Activated gamma-delta T cell treated with Interleukin-2 at 50 U/mL for 16 hours (primary cell): ENCODE results near the gene ADO.

ENCODE experiments used
- DNase-seq: peaks from one replicate; pipeline ENCODE4 v3.0.0-alpha.2; 2020

The ADO gene

DNA sequence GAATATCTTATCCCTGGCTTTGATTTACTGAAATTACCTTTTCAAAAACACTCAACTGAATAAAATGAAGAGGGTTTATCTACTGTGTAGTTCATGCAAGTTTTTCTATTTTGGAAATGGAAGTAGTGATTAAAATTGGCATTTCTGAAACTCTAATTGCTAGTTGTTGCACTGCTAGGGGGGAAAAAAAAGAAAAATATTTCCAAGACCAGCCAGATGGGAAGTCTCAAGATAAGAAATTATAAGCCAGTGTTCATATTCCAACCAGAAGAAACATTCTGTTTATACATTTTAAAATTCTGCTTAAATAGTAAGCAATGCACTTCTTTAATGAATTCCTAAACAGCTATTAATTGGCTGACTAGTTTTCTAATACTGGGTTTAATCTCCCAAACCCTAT is 9.4 kb upstream of the ADO start:
- DNase-seq, result no peak

DNA sequence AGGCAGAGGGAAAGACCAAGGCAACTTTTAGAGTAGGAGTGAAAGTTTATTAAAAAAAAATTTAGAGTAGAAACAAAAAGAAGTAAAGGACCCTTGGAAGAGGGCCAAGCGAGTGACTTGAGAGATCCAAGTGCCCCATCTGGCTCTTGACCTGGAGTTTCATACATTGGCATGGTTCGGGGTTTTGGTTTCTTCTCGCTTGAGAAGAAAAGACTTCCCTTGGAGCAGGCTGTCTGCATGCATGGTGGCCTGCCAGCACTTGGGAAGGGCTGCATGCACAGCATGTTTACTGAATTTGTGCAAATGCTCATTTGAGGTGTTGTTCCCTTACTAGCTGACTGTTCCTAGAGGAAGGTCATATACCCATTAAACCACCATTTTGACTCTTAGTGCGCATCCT is 8.8 kb upstream of the ADO start:
- DNase-seq, result no peak

DNA sequence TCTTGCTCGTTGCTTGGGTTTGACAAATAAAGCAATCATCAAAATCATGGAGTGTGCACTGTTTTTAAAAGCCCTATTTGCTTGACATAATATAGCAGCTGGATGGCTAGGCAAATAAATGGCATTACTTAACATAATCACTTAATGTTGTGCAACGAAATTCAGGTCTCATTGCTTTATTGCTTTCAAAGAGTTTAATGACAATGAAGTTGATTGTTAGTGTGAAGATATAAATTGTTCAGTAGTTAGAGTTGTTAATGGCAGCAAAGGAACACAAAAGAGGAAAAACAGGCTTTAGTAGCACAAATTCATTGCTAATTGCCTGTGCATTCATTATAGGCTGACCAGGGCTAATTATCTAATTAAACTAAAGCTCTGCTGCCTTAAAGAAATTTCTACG is 7.6 kb upstream of the ADO start:
- DNase-seq, result no peak

DNA sequence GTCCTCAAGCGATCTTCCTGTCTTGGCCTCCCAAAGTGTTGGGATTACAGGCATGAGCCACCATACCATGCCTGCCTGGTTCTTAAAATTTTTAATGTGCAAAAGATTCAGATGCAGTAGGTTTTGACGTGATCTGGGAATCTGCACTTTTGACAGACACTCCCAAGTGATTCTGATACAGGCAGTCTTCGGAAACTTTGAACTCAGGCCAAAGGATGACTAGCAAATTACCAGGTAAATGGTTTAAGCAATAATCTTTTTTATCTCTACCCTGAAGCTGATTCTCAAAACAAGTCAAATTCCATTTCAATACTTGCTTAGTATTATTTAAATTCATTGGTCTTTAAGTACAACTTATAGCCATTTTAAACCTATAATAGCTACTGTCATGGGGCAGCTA is 2.6 kb upstream of the ADO start:
- DNase-seq, result no peak

DNA sequence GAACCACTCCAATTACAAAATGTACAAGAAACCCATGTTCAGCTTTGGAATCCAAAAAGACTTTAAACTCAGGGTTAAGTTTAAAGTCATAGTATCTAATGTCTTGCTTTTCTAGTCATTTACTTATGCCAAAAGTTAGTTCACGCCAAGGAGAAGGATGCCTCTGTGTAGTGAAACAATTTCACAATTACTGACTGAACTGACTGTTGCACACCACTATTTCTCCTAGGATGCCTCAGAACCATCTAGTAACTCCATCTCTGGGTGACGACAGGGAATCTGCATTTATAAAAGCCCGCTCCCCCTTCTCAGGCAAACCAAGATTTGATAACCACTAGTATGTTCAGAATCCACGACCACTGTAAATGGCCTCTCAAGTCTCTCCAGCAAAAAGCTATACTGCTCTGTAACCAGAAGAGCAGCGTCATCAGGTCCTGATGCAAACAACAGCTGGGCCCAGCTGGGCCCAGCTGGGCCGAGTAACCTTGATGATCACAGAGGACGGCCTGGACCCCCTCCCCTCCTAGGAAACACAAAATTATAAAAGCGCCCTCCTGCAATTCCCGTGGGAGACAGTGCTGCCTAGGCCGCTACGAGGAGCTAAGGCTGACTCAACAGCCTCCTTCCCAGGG is 680 bp upstream of the ADO start:
- DNase-seq, result no peak

DNA sequence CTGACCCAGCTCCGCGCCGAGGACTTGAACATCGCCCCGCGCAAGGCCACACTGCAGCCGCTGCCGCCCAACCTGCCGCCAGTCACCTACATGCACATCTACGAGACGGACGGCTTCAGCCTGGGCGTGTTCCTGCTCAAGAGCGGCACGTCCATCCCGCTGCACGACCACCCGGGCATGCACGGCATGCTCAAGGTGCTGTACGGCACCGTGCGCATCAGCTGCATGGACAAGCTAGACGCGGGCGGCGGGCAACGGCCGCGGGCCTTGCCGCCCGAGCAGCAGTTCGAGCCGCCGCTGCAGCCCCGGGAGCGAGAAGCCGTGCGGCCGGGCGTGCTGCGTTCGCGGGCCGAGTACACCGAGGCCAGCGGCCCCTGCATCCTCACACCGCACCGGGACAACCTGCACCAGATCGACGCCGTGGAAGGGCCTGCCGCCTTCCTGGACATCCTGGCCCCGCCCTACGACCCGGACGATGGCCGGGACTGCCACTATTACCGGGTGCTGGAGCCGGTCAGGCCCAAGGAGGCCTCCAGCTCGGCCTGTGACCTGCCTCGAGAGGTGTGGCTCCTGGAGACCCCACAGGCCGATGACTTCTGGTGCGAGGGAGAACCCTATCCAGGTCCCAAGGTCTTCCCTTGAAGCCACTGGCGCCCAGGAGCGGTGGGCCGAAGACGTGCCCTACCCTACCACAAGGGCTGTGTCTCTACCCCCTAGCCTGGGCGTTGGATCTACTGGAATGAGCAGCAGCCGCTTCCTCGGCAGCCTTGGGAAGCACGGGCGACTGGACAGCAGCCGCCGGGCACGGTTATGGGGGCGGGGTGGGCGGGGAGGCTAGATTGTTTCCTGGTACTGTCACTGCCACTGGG is 945 bp downstream of the ADO start:
- no peak for DNase-seq

DNA sequence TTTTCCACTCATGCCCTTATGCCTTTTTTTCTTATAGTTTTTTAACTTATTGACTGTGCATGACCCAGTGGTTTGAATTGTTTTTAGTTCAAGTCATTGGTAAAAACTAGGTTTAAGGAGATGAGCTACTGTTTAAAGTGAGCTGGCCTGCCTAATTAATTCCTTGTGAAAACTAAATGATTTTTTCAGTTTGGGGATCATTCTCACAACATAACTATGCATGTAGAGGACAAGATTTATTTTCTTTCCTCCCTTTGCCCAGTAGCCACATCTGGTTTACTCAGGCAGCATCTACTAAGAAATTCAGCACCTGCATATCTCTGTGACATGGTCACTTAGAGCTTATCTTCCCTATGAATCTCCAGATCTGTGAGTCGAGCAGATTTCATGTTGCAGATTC is 1.7 kb downstream of the ADO start:
- DNase-seq, result no peak

DNA sequence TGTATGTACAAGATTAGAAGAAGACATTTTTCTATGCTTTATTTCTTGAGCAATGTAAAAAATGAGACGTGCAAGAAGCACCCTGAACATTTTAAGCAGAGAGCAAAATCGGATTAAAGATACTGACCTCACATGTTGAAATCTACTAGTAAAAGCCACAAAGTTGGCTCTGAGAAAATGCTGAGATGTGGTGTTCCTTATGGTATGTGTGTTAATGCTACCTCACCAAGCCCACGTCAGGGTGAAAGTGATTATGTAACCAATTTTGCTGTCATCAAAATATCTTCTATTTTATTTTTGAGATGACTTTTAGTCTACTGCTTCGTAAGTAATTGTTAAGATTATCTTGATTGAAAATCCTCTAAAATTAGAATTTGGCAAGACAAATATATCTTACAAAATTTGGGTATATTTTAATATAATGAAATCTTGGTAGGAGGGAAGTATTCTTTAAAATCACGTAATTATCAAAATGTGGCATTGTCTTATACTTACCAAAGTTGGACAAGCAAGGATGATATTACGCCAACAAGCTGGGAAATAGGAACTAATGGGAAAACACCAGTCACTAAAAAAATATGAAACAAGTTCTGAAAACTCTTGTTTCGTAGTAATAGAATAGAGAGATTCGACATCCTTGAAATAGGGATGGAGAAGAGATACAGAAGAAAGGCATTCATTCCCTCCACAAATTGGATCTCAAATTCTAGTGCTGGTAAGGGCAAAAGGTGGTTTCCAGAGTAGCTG is 5.8 kb downstream of the ADO start:
- DNase-seq, result no peak

DNA sequence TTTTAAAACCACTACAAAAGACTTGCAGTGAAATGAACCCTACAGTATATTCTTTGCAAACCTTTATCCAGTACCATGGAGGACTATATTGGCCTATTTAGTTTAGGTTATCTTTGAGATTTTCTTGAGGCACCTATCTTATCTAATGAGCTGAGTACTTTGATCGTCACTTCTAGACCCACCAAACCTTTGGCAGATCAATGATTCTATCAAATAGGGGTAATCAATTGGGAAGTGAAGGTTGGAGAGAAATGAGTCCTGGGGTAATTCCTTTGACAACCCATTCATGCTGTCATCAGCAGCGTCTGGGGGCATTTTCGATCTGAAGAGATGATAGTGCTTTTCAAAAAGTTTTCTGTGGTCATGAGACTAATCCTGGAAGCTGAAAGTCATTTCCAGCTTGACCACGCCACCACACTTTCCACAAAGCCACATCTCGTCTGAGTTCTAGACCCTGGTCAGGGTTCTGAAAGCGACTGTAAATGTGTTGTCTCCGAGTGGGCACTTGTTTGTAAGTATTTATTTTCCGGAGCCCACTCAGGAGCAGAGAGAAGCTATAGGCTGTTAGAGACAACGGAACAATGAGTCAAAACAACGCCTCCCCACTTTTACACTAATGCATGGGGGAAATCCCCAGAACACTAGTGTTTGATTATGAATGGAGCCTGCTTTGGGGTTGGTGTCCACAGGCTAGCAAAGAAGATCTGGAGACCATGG is 6.8 kb downstream of the ADO start:
- no peak for DNase-seq

DNA sequence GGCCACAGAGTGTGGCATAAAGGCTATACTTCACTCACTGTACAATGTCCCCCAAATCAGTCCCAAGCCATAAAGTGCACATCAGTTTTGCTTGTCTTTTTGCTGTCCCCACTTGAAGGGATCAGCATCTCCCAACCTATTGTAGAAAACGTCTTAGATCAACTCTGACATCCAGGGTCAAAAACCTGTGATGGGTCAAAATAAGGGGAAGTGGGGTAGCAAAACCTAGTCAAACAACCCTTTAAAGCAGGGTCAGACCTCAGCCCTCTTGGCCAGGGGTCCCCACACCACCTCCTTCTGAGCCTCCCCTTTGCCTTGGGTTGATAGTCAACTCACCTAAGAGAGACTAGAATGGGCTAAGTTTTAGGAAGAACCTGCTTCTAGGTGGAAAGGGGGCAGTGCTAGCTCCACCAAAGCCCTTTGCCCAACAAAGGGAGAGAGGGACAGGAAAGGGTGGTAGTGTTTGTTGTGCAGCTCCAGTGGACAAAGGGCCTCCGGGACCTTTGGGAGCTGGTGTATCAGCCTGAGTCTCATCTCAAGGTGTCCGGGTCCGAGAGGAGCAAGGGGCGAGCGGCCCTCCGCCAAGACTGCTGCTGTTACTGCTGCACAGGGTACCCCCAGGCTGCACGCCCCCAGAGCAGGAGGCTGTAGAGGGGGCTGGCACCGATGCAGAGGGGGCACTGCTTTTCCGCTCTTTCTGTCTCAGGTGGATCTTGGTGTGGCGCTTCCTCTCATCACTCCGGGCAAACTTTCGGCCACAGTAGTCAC is 8.3 kb downstream of the ADO start:
- no peak for DNase-seq

DNA sequence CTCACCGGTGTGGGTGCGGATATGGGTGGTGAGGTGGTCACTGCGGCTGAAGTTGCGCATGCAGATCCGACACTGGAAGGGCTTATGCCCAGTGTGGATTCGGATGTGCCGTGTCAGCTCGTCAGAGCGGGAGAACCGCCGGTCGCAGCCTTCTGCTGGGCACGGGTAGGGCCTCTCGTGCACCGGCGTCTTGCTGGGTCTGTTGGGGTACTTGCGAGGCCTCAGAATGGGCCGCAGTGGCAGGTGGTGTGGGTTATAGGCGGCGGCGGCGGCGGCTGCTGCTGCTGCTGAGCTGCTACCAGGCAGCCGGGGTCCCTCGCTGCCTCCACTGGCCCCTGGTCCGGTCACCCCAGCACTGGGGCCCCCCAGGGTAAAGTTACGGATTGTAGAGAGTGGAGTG is 8.9 kb downstream of the ADO start:
- no peak for DNase-seq

DNA sequence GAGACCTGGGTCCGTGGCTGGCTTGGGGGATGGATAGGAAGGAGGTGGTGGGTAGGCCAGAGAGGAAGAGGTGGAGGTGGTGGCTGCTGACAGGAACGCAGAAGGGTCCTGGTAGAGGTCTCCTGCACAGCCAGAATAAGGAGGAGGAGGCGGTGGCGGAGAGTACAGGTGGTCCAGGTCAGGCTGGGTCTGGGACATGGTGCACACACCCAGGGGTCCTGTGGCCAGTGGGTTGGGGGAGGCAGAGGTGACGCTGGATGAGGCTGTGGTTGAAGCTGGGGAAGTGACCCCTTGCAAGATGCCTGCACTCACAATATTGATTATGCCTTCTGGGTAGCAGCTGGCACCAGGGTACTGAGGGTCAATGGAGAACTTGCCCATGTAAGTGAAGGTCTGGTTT is 9.5 kb downstream of the ADO start:
- no peak for DNase-seq

DNA sequence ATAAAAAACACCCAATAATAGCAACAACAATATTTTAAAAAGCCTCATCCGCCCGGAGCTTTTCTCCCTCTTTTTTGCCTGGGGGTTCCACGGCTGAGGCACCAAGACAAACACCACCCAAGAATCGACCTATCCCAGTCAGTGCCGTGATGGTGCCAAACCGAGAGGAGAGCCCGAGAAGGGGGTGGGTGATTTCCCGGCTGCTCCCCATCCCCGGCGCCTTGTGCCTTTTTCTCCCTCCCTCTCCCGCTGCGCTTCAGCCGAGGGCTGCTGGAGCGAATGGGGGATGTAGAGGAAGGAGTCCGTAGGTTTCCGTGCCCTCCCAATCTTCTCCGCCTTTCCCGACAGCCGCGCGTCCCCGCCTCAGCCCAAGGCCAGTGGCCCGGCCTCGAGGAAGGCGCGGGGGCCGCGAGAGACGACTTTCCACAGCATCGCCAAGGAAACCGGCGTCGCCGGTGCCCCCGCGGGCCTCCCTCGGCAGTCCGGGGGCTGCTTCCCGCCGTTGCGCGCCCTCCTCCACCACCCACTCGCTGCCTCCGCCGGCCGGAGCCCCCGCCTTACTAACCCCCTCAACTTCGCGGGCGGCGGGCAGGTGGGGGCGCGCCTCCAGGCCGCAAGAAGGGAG is 10.3 kb downstream of the ADO start:
- DNase-seq, result no peak

DNA sequence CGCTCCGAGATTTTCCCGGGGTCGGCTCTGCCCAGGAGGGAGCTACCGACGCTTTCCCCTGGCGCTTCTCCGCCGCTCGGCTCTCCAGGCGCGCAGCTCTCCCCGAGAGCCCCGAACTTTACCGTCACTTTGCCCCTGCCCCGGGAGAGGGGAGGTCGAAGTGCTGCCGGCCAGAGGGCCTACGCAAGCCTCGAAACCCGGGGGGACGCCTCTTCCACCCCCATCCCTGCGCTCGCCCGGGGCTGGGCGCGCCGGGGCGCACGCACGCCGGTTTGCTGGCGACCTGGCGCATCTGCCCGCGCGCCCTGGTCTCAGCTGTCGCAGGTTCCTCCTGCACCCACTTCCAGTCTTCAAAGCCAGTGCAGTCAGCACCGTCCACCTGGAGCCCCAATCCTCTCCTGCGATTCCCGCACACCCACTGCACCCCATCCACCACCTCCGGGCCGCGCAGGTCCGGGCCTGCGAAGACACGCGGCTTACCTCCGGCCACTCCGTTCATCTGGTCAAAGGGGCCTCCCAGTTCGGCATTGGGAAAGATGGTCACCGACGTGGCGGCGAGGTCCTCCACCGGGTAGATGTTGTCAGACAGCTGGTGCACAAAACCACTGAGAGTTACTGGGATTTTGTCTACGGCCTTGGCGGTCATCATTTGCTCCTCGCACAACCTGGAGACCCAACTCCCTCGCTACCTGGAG is 11.0 kb downstream of the ADO start:
- DNase-seq, result no peak

DNA sequence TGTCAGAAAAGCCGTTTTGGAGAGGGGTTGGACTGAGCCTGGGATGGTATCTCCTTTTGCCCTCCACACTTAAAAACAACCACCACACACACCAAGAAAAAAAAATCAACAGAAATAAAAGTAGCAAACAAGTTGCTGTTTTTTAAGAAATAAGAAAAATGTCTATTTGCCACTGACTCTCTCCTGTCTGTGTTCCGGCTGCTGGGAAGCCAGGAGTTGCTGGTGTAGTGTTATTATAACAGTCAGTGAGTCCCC is 11.5 kb downstream of the ADO start:
- DNase-seq, result no peak

DNA sequence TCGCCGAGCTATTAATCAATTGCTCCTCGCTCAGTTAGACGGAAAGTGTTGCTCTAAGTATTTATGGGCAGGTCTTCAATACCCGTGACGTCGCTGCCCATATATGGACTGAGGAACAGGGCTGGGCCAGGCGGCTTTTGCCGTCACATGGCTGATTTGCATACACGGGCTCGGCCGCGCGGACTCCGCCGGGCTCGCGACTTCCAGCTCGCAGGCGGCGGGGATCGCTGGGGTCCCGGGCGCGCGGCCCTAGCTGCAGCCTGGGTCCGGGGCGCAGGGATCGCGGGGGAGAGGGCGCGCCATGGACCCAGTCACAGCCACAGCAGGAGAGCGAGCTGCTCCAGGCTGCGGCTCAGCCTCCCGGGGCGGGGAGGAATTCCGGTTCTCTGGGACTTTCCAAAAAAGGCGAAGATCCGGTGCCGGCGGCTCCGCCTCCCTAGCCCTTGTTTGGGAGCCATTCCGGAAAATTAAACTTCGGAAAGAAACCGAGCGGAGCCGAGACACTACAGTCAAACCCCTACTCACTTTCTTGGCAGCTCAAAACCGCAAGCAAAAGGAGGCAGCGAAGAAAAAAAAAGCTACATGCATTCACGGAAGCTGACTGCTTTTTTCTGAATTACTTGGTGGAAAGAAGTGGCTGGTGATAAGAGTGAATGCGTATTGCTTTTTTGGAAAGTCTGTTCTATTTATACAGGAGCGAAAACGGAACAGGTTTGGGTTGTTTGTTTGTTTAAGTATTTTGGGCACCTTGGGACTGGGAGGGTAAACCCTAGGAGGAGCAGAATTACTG is 12.0 kb downstream of the ADO start, which contains the start of gene EGR2:
TSS of gene EGR2 (minus strand) at position 36 of the 790 bp plus-strand sequence. CDS start 337 bp downstream, outside the sequence.
- DNase-seq, result peak; percentile 94

DNA sequence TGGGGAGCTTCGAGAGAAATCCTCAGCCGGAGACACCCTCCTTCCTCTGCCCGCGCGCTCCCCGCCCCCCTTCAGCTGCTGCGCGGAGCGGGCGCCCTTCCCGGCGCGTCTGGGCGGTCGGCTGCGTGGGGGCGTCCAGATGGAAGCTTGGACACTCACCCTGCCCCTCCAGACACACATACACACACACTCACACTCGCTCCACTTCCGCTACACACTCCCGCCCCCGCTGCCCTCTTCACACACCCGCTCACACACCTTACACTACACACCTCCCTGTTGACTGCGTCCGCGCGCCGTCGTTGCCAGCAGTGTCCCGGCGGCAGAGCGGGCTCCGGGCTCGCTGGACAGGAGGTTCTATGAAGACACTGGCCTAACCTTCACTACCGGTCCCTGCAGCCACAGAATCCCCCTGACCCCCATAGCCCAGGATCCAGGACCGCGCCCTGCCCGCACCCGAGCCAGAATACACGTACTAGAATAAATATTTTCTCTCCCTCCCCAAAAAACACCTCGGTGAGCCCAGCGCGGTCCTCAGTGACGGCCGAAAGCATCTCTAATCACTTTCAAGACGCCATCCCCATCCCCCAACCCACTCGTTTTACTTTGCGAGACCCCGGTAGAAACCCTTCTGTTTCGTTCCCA is 12.7 kb downstream of the ADO start:
- peak; percentile 44 for DNase-seq

DNA sequence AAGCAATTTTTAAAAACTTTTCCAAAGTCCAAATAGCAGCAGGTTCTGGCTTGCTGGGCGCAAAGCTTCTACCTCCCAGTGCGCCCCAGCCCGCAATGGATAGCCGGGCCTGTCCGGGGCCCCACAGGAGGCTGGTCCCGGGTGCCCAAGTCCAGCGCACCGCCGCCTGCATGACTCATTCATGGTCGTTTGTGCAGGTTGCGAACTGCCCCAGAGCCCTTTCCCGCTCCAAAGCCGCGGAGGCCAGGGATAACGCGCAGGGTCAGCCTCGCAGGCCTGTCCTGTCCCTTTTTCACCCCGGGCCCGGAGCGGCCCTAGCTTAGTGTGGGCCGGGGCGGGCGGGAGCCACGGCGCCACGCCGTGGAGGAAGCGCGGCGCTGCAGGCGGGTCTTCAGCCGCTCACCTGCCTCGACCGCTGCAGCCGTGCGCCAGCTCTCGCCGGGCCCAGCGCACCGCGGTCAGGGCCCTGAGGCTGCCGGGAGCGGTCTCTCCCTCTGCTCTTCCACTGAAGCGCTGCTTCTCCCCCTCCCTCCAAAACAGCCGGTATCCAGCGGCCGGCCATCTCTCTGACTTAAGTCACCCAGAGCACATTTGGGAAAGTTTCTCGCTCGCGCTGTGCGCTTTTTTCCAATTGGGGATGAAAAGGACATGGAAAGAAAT is 13.4 kb downstream of the ADO start:
- DNase-seq, result peak; percentile 54

DNA sequence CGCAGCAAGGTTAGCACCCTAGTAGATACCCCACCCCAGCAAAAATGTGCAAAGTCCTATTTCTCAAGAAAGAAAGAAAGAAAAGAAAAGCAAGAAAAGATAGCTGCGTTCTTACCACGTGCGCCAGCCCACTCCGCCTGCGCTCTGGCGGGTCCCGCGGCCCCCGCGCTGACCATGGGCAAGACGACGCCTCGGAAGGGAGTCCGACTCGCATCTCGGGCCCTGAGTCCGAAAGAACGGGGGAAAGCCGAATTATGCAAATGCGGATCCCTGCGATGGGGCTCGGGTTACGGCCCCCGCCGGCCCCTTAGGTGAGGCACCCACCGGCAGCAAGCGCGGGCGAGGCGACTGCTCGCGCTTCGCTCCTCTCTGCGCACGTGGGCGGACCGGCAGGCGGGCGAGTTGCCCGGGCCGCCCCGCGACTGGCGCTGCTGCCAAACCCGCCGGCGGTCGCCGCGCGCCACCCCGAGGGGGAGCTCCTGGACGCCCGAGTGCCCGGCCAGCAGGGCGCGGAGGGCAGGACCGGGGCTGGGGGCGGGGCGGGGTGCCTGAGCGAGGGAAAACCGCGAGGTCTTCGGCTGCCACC is 14.0 kb downstream of the ADO start:
- DNase-seq, result peak; percentile 18
